Adrenal gland (tissue), 12 donors: ENCODE measurements around the gene RPL36. TPM values are rescaled to one million over a fixed set of nuclear protein-coding genes. Genes with fewer than 3 reads are reported as not detected.

Source experiments
- DNase-seq, 7 donors: peaks; one replicate each; pipeline ENCODE4 v3.0.0-alpha.2; 2019 to 2020
- H3K27ac ChIP-seq, 5 donors: fragments of 200-600 bp; sonication (generic) in 4 of 5; 1 replicate in 3 of 5; 2 replicates in 2 of 5; pipeline versions ENCODE4 v1.5.1 to v1.8.0; 2016 to 2020; ENCODE audit warnings: mild to moderate bottlenecking in 1 of 5
- H3K27me3 ChIP-seq: fragments of 200-600 bp; 2 replicates; pipeline ENCODE4 v1.8.0; 2021
- H3K36me3 ChIP-seq, 2 donors: fragments of 200-600 bp; replicated peaks in 1 of 2; 1 replicate in 1 of 2; 2 replicates in 1 of 2; pipeline versions ENCODE4 v1.5.1 to v1.8.0; 2018 to 2022
- H3K4me1 ChIP-seq, 2 donors: fragments of 200-600 bp; replicated peaks in 1 of 2; 1 replicate in 1 of 2; 2 replicates in 1 of 2; pipeline versions ENCODE4 v1.5.1 to v1.8.0; 2018 to 2021
- H3K4me3 ChIP-seq, 4 donors: fragments of 200-600 bp; sonication (generic) in 3 of 4; one replicate each; pipeline ENCODE4 v1.5.1; 2016 to 2018
- H3K9me3 ChIP-seq, 3 donors: fragments of 200-600 bp; sonication (generic) in 1 of 3; replicated peaks in 1 of 3; 1 replicate in 2 of 3; 2 replicates in 1 of 3; pipeline versions ENCODE4 v1.5.1 to v1.8.0; 2016 to 2021
- CTCF ChIP-seq, 6 experiments: fragments of 450-650 bp in 4 of 6; fragments of 200-600 bp in 2 of 6; sonication (generic) in 1 of 6; IDR thresholded peaks; 1 replicate in 5 of 6; 2 replicates in 1 of 6; pipeline versions ENCODE4 v1.5.1 to v1.8.0; 2016 to 2021; ENCODE audit warnings: antibody characterized with exemption in 6 of 6, mild to moderate bottlenecking in 2 of 6, moderate library complexity in 1 of 6
- POLR2A ChIP-seq, 2 donors: fragments of 450-650 bp; IDR thresholded peaks; one replicate each; pipeline ENCODE4 v1.6.1; 2017; ENCODE audit warnings: antibody characterized with exemption in 2 of 2, mild to moderate bottlenecking in 2 of 2, moderate library complexity in 1 of 2
- WGBS, 4 donors: extraction: QIAGEN DNeasy Blood & Tissue Kit in 2 of 4; methylation state at CpG; one replicate each; pipeline versions ENCODE4 v1.1.5 to v1.1.7; 2013 to 2017; 5-methylcytosine and 5-hydroxymethylcytosine counted together
- intact Hi-C, 2 donors: fragments of 100-400 bp; cut with DNase I; formaldehyde crosslinking; loops; one replicate each; pipeline versions ENCODE4 v1.14.1 to v1.15.0; 2022 to 2023
- polyA plus RNA-seq, 3 donors: library from polyadenylated mRNA; stranded (reverse); fragments of 200-250 nt in 2 of 3; fragments of 350-450 nt in 1 of 3; fragmentation: Illumina TruSeq in 1 of 3; extraction: RNeasy Lipid Tissue Mini Kit (QIAGEN cat#74804) in 1 of 3; gene quantifications; one replicate each; pipeline ENCODE4 v1.2.3, GENCODE V29; 2013 to 2014
- total RNA-seq, 9 donors: library from RNA; depleted of rRNA in 4 of 9; stranded (reverse); fragments of >200 nt in 4 of 9; fragments of 120-200 nt in 1 of 9; fragmentation: NEBNext Ultra II Directional in 1 of 9; extraction: Animal tissue kit (Norgen Biotek cat#: 25700) in 1 of 9; gene quantifications; one replicate each; pipeline versions ENCODE4 v1.1.0 to v1.2.4, GENCODE V29; 2013 to 2023
- donor health status: healthy with polysubstance abuse.
- donor health status: Bipolar disorder and iron deficiency.
- donor health status: DM: yes; HTN: yes; CAD: no.
- donor health status: DM: no; HTN: no; CAD: no.
- donor health status: DM: no; HTN: no; CAD: no.
- donor health status: DM: yes; HTN: yes; CAD: no.

RPL36 gene
- total and polyA plus RNA-seq, 12 donors: 615 to 3,360 (median 1,204) TPM

- peak; percentile 42 to 82 (median 73) for DNase-seq
- H3K27me3 ChIP-seq: no peaks in the 10 kb centered on the region
- WGBS, 4 donors: 39 to 61% (median 53%) methylated on average over 2 of the region's 2 CpGs
- peak overlapping the region in 4 of 5 donors; percentile 3 to 68 (median 64) for H3K27ac ChIP-seq
- H3K9me3 ChIP-seq: no peaks in the 10 kb centered on the region
- peaks cover 29 to 60% of the 10 kb centered on the region in 2 donors for H3K4me1 ChIP-seq
- TF ChIP-seq CTCF (IDR thresholded peaks at IDR 0.05): no peak
- intact Hi-C loops: no loop called here
- peaks cover 0 to 56% of the 10 kb centered on the region in 2 donors for H3K36me3 ChIP-seq
- H3K4me3 ChIP-seq: no peak overlapping the region
Measured at GRCh38 chr19:5642204-5642603, 47.9 kb upstream of the RPL36 start.

- Histone ChIP-seq H3K4me1 (peaks cover 21 to 52% of the 10 kb centered on the region in 2 donors), H3K4me3 (no peak overlapping the region), H3K36me3 (peaks cover 0 to 65% of the 10 kb centered on the region in 2 donors), H3K27ac (peak overlapping the region in 4 of 5 donors; percentile 32 to 68 (median 58)), H3K9me3 (no peaks in the 10 kb centered on the region), H3K27me3 (no peaks in the 10 kb centered on the region)
- WGBS, 4 donors: 76 to 82% (median 81%) methylated on average over 4 of the region's 4 CpGs
- peak in 1 of 7 donors; percentile 29 for DNase-seq
- intact Hi-C loops: no loop called here
- TF ChIP-seq POLR2A (IDR thresholded peaks at IDR 0.05) (no peak), CTCF (IDR thresholded peaks at IDR 0.05) (no peak)
Measured at GRCh38 chr19:5643060-5643459, 47.0 kb upstream of the RPL36 start.

- H3K27ac ChIP-seq: peak overlapping the region in 1 of 5 donors; percentile 7
- intact Hi-C loops: no loop called here
- H3K9me3 ChIP-seq: no peaks in the 10 kb centered on the region
- peaks cover 0 to 70% of the 10 kb centered on the region in 2 donors for H3K36me3 ChIP-seq
- H3K4me3 ChIP-seq: no peak overlapping the region
- peaks cover 17 to 42% of the 10 kb centered on the region in 2 donors for H3K4me1 ChIP-seq
- H3K27me3 ChIP-seq: no peaks in the 10 kb centered on the region
- WGBS, 4 donors: 61 to 80% (median 76%) methylated on average over 2 of the region's 2 CpGs
- TF ChIP-seq CTCF (IDR thresholded peaks at IDR 0.05) (no peak), POLR2A (IDR thresholded peaks at IDR 0.05) (no peak)
- DNase-seq: no peak
Measured at GRCh38 chr19:5644037-5644436, 46.1 kb upstream of the RPL36 start.

GRCh38 chr19:5645409-5645808 lies 44.7 kb upstream of the RPL36 start:
- Histone ChIP-seq H3K4me3 (no peak overlapping the region), H3K9me3 (no peaks in the 10 kb centered on the region), H3K36me3 (peaks cover 0 to 79% of the 10 kb centered on the region in 2 donors), H3K4me1 (peaks cover 17 to 42% of the 10 kb centered on the region in 2 donors), H3K27me3 (no peaks in the 10 kb centered on the region), H3K27ac (no peak overlapping the region)
- DNase-seq: peak in 1 of 7 donors; percentile 23
- TF ChIP-seq POLR2A (IDR thresholded peaks at IDR 0.05) (no peak), CTCF (IDR thresholded peaks at IDR 0.05) (no peak)
- 89 to 96% (median 93%) methylated on average over 5 of the region's 5 CpGs for WGBS, 4 donors
- intact Hi-C loops: no loop called here
